ENCODE data around the gene CREB3L1. TPM values are rescaled to one million over a fixed set of nuclear protein-coding genes. Genes with fewer than 3 reads are reported as not detected.

Gene CREB3L1
- total RNA-seq, 1 donor from 2014 or later = 2.4 TPM

DNA sequence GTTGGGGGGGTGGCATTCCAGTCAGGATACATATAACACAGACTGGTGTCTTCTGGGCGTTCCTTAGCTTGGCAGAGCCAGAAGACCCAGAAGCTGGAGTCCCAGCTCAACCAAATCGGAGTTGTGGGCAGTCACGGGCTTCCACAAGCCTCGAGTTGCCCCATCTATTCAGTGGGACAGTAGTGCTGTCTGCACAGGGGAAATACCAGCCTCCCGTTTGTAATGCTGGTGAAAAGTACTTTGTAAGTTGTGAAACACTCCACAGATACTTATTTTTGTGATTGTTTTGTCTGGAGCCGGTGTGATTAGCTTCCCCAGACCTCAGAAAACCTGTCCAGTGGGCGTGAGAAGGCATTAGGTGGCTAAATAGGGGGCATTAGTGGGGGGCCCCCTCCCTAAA is 83.4 kb downstream of the CREB3L1 start:
- no peak overlapping the region for H3K4me3 ChIP-seq (ENCODE audit: low read depth, low read length)
- TF ChIP-seq, protein P1, sequence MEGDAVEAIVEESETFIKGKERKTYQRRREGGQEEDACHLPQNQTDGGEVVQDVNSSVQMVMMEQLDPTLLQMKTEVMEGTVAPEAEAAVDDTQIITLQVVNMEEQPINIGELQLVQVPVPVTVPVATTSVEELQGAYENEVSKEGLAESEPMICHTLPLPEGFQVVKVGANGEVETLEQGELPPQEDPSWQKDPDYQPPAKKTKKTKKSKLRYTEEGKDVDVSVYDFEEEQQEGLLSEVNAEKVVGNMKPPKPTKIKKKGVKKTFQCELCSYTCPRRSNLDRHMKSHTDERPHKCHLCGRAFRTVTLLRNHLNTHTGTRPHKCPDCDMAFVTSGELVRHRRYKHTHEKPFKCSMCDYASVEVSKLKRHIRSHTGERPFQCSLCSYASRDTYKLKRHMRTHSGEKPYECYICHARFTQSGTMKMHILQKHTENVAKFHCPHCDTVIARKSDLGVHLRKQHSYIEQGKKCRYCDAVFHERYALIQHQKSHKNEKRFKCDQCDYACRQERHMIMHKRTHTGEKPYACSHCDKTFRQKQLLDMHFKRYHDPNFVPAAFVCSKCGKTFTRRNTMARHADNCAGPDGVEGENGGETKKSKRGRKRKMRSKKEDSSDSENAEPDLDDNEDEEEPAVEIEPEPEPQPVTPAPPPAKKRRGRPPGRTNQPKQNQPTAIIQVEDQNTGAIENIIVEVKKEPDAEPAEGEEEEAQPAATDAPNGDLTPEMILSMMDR (conservative IDR thresholded peaks at IDR 0.05; ENCODE audit: low read depth, low read length) = no peak
- no peak for DNase-seq (ENCODE audit: low read depth)

DNA sequence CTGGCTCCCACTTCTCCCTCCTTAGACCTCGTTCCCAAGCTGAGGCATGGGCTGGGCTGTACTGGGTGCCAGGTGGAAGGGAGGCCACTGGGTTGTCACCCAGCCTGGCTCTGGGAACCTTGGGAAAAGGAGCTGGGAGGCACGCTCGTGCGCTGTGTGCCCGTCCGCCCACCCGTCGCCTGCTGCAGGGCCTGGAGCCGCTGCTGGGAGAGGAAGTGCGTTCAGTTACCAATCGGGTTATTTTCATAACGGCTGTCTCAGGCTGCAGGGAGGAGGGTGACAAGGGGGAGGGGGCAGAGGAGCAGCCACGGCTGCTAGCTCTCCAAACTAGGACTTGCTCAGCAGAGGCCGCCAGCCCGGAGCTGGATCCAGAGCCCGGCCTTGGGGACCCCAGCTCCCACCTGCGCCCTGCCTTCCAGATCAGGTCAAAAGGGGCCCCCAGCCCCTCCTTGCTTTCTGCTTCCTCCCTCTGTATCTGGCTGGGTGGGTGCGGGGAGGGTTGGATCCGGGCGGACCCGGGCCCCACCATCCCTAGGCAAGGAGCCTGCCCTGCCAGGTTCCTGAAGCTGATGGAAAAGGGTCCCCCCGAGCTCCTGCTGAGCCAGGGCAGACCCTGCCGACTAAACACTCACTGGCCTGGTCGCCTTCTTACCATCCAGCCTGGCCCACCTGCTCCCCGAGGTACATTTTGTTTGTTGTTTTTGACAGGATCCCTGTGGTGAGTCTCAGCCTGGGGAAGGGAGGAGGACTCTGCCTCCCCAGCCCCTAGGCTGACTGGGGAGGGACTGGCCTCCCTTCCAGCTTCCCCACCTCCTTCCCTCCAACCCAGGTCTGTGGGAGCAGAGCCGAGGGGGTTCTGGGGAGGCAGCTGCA is 84.1 kb downstream of the CREB3L1 start:
- no peak for DNase-seq (ENCODE audit: low read depth)
- TF ChIP-seq, protein P1 (conservative IDR thresholded peaks at IDR 0.05; ENCODE audit: low read depth, low read length) = no peak
- no peak overlapping the region for H3K4me3 ChIP-seq (ENCODE audit: low read depth, low read length)

DNA sequence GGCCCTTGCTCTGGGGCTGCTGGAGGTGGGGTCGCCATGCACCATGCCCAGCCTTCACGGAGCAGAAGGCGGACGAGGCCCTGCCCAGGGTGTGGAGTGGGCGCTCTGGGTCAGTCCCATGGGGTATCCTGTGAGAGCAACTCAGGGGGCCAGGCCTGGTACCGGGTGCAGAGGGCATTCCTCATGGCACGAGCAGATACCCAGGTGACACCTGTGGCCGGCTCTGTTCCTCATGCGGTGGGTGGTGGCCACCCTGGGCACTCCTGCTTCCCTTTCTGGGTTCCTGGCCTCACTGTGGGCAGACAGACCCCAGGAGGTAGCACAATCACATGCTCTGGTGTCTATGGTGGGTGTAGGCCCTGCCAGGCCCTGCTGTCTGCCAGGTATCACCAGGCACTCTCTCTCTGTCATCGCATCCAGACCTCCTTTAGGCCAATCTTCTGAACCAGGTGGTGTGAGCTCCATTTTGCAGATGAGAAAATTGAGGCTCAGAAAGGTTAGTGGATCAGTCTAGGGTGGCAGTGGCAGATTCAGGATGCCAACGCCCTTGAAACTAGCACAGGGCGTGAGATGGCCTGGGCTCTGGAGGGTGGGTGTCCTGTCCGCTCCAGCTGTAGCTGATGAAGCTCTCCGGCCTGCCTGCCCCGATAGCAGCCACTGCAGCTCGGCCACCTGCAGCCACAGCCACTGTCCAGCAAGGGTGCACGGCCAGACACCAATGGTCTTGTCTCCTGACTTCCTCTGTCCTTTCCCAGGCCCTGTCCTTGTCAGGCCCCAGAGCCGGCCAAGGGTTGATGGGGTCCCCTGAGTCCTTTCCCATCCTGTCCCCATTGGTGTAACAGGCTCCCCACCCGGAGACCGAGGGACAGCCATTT is 84.9 kb downstream of the CREB3L1 start:
- TF ChIP-seq, protein P1 (conservative IDR thresholded peaks at IDR 0.05; ENCODE audit: low read depth, low read length) = no peak
- no peak overlapping the region for H3K4me3 ChIP-seq (ENCODE audit: low read depth, low read length)
- no peak for DNase-seq (ENCODE audit: low read depth)

DNA sequence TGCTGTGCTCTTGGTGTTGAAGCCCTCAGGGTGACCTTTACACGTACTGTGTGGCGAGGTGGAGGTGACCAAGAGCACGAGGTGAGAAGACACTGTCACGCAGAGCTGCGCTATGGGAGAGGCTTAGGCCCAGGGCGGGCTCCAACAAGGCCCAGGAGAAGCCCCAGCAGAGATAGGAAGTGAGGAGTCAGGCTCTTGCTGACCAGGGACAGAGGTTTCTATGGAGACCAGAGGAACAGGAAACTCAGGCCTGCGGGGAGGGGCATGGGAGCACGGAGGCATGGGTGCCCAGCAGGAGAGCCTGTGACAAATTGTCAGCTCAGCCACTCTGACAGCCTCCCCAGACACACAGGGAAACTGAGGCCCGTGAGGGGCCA is 85.6 kb downstream of the CREB3L1 start:
- no peak overlapping the region for H3K4me3 ChIP-seq (ENCODE audit: low read depth, low read length)
- TF ChIP-seq, protein P1 (conservative IDR thresholded peaks at IDR 0.05; ENCODE audit: low read depth, low read length) = no peak
- no peak for DNase-seq (ENCODE audit: low read depth)

DNA sequence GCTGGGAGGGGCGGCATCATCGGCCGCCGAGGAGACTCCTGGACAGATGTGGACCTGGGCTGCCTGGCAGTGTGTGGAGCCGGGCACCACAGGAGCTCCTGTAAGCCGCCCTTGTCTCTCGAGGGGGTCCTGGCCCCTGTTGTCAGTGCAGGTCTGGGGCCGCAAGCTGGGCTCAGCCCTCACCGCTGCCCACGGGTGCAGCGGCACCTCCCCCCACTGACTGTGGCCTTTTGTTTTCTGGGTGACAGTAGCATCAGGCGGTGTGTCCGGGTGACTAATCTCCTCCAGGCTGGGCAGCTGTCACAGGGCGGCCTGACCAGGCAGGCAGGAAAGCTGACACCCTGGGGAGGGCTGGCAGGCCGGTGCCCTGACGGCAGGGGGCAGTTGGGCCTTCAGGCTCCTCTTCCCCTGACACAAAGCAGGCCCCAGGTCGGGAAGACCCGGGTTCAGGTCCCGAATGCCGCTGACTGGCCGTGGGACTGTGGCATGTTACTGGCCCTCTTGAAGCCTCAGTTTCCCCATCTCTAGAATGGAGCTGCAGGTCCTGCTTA is 86.1 kb downstream of the CREB3L1 start:
- no peak overlapping the region for H3K4me3 ChIP-seq (ENCODE audit: low read depth, low read length)
- TF ChIP-seq, protein P1 (conservative IDR thresholded peaks at IDR 0.05; ENCODE audit: low read depth, low read length) = no peak
- DNase-seq (ENCODE audit: low read depth) = no peak

DNA sequence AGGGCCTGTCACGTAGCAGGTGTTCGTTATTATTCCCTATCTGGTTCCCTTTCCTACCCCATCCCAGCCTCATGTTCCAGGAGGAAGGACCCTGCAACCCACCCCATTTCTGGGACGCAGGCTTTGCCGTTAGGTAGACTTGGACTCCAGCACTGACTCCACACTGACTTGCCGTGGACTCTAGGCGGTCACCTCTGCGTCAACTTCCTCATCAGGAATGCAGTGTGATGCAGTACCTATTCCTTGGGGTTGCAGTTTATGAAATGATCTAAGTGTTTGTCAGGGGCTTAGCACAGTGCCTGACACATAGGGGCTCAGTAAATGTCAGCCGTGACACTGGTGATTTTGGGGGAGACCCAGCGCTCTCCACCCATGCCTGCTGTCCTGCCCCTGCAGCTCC is 86.6 kb downstream of the CREB3L1 start:
- no peak for DNase-seq (ENCODE audit: low read depth)
- no peak overlapping the region for H3K4me3 ChIP-seq (ENCODE audit: low read depth, low read length)
- TF ChIP-seq, protein P1 (conservative IDR thresholded peaks at IDR 0.05; ENCODE audit: low read depth, low read length) = no peak

All from epithelial cell of proximal tubule (primary cell).